NCI-H1105 treated with DMSO at 0.1 percent for 48 hours (cell line): ENCODE data around the gene CDC25B.
"Not testable (repeated sequence)": the region's sequence is repeated elsewhere in the genome, so short reads cannot be mapped to it uniquely, and the experiment has no call there.

Source experiments
- DNase-seq: peaks from one replicate; lab custom pipeline; 2025; lab: John Stamatoyannopoulos, UW

The CDC25B gene

DNA sequence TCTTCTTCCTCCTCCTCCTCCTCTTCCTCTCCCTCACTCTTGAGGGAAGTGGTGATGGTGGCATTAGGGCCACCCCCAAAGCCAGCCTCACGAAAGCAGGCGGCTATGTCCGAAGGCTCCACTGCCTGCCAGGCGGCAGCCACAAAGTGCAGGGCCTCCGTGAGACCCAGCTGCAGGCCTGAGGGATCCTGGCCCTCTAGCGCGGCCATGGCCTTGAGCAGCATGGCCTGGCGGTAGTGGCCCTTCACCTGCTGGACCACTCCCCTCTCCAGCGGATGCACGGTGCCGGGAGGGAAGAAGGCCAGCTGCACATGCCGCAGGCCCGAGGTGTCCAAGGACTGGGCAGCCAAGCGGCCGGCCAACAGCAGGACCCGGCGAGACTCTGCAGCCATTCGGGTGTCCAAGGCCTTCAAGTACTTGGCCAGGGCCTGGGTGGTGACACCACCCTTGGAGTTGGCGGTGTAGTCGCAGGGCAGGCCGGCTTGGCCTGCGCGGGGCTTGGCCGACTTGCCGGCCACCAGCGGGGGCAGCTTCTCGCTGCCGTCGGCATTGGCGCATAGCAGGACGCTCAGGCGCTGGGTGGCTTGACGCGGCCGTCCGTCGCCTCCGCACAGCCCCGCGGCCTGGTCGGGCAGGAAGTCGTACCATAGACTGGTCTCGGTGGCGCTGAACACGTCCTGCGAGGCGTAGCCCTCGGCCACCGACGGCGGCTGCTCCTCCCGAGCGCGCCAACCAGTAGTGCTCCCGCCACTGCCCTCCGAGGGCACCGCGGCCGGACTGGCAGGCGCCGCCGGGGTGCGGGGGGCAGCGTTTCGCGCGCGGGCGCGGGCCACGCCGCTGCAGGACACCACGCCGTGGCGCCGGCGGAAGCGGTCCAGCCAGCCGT is 10.6 kb upstream of the CDC25B start:
- no peak for DNase-seq

DNA sequence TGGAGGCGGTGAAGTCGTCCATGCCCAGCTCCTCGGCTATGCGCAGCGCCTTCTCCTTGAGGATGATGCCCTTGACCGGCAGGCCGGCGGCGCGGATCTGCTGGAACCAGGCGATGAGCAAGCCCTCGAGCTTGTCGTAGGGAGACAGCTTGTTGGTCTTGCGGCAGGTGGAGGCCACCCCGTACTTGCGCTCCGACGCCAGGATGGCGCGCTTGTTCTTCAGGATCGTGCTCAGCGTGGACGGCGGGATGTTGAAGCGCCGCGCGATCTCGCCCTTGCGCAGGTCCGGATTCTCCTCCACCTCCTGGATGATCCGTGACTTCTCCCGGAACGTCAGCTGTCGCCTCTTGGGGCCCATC is 10.0 kb upstream of the CDC25B start:
- peak; percentile 41 for DNase-seq

DNA sequence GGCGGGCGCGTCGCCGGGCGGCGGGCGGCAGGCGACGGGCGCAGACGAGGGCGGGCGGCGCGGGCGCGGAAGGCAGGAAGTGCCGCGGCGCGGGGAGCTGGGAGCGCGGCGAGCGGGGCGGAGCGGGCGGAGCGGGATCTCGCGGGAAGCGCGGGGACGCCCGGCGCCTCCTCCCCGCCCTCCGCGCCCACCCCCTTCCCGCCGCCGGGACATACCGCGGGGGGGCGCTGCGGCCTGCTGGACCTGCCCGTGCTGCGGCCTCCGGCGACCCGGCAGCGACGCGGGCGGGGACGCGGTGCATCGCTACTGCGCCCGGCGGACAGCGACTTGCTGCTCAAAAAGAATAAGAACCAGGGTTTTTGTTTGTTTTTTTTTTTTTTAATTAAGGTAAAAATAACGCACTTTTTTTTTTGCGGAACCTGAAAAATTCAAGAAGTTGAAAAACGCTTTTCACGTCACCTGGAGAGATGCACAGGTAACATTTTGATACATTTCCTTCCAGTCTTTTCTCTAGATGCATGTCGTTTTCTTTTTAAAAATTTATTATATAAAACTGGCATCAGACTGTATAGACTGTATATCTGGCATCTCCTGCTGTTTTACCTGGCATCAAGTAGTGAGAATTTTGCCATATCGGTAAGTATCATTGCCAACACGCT is 9.3 kb upstream of the CDC25B start, which contains the start of gene CENPB:
Gene CENPB (minus strand): TSS at position 76 of the 659 bp plus-strand sequence. CDS start 257 bp downstream, outside the sequence.
- peak; percentile 81 for DNase-seq

DNA sequence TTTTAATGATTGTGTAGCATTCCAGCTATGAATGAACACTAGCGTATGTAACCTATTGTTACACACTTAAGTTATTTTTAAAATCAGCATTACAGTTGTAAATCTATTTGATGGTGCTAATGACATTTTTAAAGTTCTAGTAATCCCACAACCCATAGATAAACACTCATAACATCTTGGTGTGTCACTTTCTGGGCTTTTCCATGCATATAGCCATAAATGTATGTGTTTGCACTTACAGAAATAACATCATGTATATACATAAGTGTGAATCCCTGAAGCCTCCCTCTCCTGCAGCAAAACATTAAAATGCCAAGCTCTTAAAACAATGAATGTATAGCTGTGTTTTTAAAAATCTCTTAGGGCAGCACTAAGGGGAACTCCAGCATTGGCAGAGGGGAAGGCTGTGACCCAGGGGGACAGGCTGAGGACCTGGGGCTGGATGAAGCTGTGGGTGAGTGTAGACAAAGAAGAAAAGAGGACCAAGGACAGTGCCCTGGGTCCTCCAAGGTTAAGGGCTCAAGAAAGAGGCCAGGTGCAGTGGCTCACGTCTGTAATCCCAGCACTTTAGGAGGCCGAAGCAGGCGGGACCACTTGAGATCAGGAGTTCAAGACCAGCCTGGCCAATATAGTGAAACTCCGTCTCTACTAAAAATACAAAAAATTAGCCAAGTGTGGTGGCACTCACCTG is 8.6 kb upstream of the CDC25B start:
- DNase-seq = no peak

DNA sequence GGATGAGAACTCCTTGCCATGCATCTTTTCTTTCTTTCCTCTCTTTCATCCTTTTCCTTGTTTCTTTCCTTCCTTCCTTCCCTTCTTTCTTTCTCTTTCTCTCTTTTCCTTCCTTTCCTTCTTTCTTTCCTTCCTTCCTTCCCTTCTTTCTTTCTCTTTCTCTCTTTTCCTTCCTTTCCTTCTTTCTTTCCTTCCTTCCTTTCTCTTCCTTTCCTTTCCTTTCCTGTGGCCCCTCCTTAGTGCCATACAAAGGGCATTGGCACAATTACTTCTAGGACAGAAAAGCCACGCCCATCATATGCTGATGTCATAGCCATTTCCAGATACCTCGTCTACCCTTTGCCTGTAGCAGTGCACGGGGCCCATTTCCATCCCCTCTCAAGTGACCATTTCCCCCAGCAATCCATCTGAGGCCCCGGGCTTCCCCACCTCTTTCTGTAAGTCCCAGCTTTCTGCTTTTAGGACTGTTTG is 7.4 kb upstream of the CDC25B start:
- no peak for DNase-seq

DNA sequence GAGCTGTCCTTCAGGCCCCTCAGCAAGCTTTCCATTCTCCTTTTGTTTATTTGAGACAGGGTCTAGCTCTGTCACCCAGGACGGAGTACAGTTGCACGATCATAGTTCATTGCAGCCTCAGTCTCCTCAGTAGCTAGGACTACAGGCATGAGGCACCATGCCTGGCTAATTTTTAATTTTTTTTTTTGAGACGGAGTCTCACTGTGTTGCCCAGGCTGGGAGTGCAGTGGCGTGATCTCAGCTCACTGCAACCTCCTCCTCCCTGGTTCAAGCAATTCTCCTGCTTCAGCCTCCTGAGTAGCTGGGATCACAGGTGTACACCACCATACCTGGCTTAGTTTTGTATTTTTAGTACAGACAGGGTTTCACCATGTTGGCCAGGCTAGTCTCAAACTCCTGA is 6.9 kb upstream of the CDC25B start:
- not testable (repeated sequence) for DNase-seq

DNA sequence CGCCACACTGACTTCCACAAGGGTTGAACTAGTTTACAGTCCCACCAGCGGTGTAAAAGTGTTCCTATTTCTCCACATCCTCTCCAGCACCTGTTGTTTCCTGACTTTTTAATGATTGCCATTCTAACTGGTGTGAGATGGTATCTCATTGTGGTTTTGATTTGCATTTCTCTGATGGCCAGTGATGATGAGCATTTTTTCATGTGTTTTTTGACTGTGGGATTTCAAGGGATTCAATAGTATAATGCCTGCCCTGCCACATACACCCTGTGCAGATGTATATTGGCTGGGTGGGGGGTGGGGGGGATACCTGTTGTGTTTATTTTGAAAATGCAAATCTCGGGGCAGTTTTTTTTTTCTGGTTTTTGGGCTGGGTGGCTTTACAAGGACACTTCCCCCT is 1.9 kb upstream of the CDC25B start:
- DNase-seq = not testable (repeated sequence)

DNA sequence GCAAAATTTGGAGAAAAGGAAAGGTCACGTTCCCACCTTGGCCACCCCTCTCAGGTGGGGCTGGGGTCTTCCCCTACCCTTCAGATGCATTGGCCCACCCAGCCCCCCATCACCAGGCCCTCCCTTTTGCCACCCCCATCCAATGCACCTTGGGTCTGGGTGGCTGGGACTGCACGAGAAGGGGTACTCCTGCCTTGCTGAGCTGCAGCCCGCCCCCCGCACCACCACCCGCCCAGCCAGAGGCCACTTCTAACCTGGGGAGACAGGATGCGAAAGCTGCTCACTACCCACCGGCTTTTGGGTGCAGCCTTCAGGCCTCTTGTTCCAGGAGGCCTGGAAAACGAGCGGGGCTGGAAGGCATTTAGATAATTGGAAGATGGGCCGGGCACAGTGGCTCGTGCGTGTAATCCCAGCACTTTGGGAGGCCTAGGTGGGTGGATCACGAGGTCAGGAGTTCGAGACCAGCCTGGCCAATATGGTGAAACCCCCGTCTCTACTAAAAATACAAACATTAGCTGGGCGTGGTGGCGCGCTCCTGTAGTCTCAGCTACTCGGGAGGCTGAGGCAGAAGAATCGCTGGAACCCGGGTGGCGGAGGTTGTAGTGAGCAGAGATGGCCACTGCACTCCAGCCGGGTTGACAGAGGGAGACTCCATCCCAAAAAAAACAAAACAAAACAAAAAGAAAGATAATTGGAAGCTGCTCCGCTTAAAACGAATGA is 1.2 kb upstream of the CDC25B start:
- no peak for DNase-seq

DNA sequence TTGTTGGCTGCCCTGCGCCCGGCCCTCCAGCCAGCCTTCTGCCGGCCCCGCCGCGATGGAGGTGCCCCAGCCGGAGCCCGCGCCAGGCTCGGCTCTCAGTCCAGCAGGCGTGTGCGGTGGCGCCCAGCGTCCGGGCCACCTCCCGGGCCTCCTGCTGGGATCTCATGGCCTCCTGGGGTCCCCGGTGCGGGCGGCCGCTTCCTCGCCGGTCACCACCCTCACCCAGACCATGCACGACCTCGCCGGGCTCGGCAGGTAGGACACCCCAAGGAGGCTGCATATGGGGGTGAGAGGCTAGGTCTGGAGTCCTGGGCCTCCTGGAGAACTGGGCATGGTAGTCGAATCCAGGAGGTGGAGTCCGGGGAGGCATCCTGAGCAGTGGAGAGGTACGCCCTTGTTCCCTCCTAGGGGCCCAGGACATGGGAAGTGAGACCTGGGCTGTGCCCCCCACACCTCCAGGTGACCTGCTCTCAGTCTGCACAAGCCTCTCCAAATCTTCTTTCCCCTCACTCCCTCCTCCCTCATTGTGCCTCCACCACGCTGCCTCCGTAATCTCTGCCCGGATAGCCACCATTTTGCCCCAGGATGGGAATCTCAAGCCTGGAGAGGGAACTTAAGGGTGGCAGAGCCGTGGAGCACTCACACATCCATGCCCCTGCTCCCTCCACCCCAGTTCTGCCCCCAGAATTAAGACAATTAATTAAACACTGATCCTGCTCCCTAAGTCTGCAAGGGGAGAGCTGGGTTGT is 541 bp downstream of the CDC25B start:
- DNase-seq = no peak

DNA sequence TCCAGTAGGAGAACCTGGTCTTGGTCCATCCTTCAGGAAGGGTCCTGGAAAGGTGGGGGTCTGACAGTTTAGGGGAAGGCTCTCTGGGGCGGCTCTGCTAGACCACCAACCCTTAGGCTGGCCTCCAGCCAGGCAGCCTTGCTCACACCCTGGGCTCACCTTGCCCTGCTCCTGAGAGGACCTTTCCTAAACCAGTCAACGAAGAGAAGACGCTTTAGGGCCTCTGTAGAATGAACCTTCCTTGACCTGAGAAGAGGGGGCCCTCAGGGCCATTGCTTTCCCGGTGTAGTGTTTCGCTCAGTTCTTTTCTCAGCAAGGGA is 1.1 kb downstream of the CDC25B start:
- no peak for DNase-seq

DNA sequence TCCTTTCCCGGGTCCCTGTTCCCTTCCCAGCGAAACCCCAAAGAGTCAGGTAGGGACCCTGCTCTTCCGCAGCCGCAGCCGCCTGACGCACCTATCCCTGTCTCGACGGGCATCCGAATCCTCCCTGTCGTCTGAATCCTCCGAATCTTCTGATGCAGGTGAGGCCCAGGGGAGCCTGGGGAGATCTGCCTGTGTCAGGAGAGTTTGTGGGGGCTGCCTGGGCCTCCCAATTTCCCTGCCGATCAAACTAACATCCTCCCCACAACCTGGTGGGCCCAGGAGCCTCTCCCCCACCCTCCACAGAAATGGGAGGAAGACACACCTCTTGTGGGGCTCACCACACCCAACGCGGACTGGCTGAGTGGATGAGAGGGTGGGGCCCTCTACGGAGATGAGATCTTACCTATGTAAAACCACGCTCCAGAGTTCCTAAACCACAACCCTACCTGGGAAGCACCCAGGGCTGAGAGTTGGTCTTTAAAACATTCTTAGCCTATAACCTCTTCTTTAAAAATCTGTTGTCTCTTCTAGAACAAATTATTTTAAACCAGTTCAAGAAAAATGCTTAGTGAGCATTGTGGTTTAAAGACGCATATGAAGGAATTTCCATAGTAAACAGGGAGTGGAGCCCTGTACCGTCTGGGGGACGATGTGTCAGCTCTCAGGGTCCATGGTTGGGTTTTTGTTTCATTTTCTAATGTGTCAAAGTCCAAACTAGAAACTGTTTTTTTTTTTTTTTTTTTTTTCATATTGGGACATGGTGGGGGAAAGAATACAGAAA is 1.7 kb downstream of the CDC25B start:
- DNase-seq = peak; percentile 9

DNA sequence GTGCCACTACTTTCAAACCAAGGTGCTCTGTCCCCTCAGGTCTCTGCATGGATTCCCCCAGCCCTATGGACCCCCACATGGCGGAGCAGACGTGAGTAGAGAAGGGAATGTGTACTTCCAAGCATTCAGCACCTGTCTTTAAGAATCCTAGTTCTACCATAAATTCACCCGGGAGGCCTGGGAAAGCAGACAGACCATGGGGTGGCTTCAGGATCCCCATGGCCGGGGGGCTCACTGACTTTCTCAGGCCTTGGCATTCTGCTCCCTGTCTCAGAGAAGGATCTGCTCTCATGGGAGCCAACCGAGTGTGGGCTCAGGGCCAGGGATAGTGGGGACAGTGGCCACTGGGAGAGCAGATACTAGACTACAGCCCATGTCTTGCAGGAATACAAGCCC is 2.3 kb downstream of the CDC25B start:
- no peak for DNase-seq

DNA sequence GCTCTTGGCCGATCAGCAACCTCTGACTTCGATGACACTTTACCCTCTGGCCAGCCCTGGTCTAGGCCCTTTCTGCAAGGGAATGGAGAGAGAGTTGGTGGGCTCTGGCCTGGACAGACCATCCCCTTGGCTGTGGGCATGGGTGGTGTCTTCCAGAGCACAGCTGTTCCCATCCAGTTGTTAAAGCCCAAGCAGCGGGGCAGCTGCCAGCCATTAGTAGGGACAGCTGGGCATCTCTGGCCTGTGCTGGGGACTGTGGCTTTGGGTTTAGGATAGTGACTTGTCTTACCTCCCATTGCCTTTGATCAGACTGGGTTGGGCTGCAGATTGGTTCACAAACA is 2.8 kb downstream of the CDC25B start:
- DNase-seq = no peak

DNA sequence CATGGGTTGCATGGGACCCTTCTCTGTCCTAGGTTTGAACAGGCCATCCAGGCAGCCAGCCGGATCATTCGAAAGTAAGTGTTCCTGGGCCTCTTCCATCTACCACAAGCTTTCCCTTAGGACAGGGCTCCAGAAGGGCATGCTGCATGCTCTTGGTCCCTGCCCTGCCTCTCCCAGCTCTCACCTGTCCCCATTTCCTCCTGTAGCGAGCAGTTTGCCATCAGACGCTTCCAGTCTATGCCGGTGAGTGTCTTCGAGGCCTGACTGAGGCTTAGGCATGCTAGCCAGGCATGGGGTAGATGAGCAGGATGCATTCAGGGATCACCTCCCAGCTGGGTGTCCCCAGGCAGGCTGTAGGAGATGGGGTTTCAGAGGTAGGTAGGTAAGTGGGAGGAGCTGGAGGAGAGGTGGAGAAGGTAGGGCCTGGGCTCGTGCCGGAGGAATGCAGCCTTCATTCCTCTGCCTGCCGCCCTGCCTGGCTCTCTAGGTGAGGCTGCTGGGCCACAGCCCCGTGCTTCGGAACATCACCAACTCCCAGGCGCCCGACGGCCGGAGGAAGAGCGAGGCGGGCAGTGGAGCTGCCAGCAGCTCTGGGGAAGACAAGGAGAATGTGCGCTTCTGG is 4.3 kb downstream of the CDC25B start:
- DNase-seq = no peak

DNA sequence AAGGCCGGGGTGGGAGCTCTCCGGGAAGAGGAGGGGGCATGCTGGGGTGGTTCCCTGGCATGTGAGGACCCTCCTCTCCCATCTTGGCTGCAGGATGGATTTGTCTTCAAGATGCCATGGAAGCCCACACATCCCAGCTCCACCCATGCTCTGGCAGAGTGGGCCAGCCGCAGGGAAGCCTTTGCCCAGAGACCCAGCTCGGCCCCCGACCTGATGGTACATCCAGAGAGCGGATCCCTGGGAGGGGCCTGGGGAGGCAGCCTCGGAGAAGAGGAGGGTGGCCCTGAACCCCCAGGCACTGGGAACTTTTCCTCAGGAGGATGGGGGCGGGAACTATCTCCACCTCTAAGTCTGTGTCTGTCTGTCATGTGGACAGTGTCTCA is 4.8 kb downstream of the CDC25B start:
- no peak for DNase-seq

DNA sequence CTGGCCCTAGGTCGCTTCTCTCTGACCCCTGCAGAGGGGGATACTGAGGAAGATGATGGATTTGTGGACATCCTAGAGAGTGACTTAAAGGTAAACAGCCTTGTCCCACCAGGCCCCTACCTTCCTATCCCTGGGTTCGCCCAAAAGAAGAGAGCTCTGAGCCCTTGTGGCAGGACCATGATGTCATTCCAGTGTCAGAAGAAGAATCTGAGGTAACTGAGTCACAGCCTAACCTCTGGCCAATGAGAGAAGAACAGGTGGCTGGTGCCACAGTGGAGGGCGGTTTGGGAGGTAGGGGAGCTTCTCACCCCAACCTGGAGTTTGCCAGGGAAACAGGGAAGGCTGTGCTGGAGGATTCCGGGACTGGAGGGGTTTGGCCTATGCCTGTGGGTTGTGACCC is 5.2 kb downstream of the CDC25B start:
- no peak for DNase-seq

DNA sequence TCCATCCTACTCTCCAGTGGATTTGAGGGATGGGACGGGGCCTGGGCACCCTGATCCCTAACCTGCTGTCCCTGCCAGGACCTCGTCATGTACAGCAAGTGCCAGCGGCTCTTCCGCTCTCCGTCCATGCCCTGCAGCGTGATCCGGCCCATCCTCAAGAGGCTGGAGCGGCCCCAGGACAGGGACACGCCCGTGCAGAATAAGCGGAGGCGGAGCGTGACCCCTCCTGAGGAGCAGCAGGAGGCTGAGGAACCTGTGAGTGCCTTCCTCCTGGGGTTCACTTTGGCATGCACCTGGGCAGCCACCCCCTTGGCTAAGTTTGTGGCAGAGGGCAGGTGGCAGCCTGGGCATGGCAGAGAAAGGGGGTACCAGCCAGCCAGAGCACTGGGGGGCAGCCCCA is 5.7 kb downstream of the CDC25B start:
- no peak for DNase-seq

DNA sequence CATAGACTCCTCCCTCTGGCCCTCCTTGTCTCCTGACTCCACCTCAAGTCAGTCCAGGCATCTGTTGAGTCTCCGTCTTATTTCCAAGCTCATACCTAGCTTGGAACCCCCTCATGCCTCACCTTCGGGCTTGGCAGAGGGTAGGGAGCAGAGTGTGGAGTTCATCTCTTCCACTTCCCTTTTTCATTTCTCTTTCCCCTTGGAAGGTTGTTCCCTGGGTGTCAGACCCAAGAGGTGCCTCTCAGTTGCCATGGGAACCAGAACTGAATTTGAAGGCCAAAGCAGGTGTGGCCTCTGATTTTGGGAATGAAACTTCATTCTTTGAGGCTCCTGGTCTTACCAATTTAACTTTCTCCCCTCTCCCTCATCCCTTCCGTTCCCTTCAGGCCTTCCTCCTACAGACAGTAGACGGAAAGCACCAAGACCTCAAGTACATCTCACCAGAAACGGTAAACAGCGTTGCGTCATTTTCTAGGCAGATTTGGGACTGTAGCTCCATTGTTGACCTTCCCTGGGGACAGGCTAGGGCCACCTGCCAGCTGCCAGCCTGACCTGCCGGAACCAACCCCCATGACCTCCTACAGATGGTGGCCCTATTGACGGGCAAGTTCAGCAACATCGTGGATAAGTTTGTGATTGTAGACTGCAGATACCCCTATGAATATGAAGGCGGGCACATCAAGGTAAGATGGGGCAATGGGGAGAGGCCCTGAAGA is 6.6 kb downstream of the CDC25B start:
- no peak for DNase-seq

DNA sequence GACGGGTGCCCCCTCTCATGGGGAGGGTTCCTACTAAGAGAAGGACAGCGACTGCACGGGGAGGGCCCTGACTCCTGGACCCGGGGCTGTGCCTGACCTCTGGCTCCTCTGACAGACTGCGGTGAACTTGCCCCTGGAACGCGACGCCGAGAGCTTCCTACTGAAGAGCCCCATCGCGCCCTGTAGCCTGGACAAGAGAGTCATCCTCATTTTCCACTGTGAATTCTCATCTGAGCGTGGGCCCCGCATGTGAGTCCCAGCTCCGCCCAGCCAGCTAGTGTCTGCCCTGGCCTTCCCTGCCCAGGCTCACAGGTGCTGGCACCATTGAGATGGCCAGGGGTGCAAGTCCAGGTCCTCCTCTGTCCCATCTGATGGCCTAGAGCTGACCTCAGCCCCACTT is 7.2 kb downstream of the CDC25B start:
- no peak for DNase-seq

DNA sequence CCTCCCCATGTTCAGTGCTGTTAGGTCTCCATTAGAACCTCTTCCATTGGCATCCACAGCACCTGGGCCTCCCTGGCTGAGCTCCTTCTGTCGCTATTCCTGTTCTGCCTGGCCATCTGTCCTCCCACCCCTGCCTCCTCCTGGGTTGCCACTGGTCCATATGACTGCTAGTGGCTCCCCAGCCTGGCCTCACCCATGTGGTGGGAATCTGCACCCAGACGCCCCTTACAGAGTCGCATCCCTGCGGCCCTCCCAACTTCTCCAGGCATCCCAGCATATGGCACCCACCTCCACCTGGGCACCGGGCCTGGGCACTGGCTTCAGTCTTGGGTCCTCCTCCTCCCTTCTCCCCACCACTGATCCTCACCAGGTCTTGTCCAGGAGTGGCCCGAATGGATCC is 7.7 kb downstream of the CDC25B start:
- no peak for DNase-seq
